Amygdala (tissue), 56 donors: ENCODE results near the gene HOXD12.

Experiments used
- DNase-seq, 56 donors: peaks; one replicate each; lab custom pipeline; 2025; lab: John Stamatoyannopoulos, UW

The HOXD12 gene

GRCh38 chr2:176140513-176141317, 41.1 kb downstream of the HOXD12 start:
- DNase-seq: peak in 46 of 56 donors; percentile 6 to 81 (median 52)

- DNase-seq: no peak
Observed at GRCh38 chr2:176142281-176142680, 42.7 kb downstream of the HOXD12 start.

GRCh38 chr2:176145085-176145969, 45.7 kb downstream of the HOXD12 start:
- no peak for DNase-seq

GRCh38 chr2:176146101-176146500, 46.5 kb downstream of the HOXD12 start:
- no peak for DNase-seq

- DNase-seq: no peak
Observed at GRCh38 chr2:176146645-176147044, 47.0 kb downstream of the HOXD12 start.

- DNase-seq: no peak
Observed at GRCh38 chr2:176147210-176147799, 47.7 kb downstream of the HOXD12 start.

GRCh38 chr2:176147800-176148496, 48.4 kb downstream of the HOXD12 start:
- no peak for DNase-seq

- DNase-seq: no peak
Observed at GRCh38 chr2:176148751-176149421, 49.3 kb downstream of the HOXD12 start.

GRCh38 chr2:176149481-176149938, 49.9 kb downstream of the HOXD12 start:
- no peak for DNase-seq

GRCh38 chr2:176149939-176150583, 50.5 kb downstream of the HOXD12 start:
- DNase-seq: no peak

- DNase-seq: no peak
Observed at GRCh38 chr2:176150584-176151441, 51.2 kb downstream of the HOXD12 start.

- no peak for DNase-seq
Observed at GRCh38 chr2:176151442-176152287, 52.1 kb downstream of the HOXD12 start, which contains the start of gene HOXD4. Gene HOXD4, plus strand, starts transcription at chr2:176151550. Its CDS starts 84 bp downstream, at chr2:176151634.
